Stimulated activated CD4-positive, alpha-beta T cell treated with anti-CD3 and anti-CD28 coated beads, Interleukin-4, amount 100 ng/mL, for 4 hours (primary cell): ENCODE results near the gene TEX50.
"Not testable (repeated sequence)": the region's sequence is repeated elsewhere in the genome, so short reads cannot be mapped to it uniquely, and the experiment has no call there.

ENCODE experiments used
- DNase-seq, 2 experiments: peaks; one replicate each; pipeline ENCODE4 v3.0.0-alpha.2; 2020

TEX50 gene

DNA sequence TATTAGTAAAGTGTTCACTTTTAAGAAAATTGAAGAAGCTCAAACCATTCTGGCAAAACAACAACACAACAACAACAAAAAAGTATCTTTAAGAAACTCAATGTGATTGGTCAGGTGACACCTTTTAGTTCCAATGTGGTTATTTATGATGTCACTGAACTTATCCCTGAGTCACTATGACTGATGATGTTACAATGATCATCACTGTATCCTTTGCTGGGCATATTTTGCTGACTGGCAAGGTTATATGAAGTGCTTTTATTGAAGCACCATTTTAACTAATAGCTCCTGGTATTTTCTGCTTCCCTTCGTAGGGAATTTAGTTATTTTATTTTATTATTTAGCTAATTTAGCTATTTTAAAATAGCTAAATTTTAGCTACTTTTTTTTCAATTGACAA, at the start of gene TEX50:
TEX50 (plus strand) TSS at position 223 of the 400 bp plus-strand sequence. CDS start 184 bp downstream, outside the sequence.
- no peak for DNase-seq

GRCh38 chr1:173590557-173590956, 44.6 kb upstream of the TEX50 start:
- no peak for DNase-seq

DNA sequence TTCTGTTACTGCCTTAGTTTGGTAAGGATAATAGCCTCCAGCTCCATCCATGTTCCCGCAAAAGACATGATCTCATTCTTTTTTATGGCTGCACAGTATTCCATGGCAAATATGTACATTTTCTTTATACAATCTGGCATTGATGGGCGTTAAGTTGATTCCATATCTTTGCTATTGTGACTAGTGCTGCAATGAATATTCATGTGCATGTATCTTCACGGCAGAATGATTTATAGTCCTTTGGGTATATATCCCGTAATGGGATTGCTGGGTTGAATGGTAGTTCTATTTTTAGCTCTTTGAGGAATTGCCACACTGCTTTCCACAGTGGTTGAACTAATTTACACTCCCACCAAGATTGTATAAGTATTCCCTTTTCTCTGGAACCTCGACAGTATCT, 44.0 kb upstream of the TEX50 start:
- DNase-seq, result not testable (repeated sequence)

DNA sequence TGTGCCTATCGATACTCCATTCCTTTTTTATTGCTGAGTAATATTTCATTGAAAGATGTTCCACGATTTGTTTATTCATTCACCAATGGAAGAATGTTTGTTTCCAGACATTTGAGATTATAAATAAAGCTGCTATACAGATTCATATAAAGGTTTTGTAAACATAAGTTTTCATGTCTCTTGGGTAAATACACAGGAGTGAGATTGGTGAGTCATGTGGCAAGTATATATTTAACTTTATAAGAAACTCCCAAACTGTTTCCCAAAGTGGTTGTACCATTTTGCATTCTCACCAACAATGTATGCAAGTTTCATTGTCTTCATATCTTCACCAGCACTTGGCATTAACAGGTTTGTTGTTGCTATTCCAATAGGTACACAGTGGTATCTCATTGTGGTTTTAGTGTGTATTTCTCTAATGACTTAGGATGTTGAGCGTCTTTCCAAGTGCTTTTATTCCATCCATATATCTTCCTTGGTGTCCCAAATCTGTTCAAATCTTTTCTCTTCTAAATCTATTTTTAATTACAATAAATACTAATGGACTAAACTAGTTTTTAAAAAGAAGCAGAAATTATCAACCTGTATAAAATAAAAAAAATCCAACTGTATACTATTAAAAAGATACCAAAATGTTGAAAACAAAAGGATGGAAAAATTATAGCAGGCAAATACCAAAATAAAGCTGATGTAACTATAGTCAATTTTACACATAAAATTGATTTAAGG, 38.9 kb upstream of the TEX50 start:
- DNase-seq, result no peak

- no peak for DNase-seq
These were observed 33.5 kb upstream of the TEX50 start for GRCh38 chr1:173601588-173601987.

DNA sequence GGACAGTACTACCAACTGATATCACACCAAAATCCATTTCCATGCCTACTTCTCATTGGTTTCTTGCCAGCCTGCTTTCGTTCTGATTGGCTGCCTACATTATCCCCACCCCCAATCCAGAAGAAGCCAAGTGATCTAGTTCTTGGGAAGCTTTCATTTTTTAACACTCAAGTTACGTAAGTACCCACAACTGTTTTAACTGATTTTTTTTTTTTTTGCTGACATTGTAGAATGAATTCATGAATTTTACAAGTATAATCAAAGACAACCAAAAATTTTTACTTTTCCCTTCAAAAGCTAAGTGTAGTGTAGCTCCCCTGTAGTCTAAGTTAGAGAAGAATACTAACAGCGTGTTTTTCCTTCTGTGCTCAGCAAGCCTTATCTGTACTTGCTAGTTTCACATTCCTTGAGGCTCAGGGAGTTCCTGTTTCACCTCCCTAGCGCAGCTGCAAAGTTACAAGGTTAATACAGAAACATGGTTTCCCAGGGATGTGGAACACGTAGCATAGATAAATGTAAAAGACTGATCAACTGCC, 32.0 kb upstream of the TEX50 start, which contains the start of gene SLC9C2:
SLC9C2 (minus strand) TSS at position 17 of the 536 bp plus-strand sequence. CDS start 1,296 bp downstream, outside the sequence.
- DNase-seq, result no peak

DNA sequence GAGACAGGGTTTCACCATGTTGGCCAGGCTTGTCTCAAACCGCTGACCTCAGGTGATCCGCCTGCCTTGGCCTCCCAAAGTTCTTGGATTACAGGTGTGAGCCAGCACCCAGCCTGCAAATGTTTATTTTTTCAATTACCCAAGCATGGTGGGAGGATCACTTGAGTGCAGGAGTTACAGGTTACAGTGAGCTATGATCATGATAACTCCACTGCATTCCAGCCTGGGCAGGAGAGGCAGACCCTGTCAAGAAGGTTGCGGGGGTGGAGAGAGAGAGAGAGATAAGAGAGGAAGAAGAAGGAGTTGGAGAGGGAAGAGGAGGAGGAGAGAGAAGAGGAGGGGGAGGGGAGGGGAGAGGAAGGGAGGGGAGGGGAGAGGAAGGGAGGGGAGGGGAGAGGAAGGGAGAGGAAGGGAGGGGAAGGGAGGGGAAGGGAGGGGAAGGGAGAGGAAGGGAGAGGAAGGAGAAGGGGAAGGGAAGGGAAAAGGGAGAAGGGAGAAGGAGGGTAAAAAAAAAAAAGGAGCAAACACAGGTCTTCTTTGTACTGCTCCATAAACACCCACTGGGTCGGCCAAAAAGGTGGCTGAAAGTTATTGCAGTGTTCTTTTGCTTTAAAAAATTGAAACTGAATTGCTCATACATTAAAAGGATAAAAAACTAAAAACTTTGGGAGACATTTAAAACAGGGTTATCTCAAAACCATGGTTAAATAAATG, 26.5 kb upstream of the TEX50 start:
- DNase-seq, result no peak

DNA sequence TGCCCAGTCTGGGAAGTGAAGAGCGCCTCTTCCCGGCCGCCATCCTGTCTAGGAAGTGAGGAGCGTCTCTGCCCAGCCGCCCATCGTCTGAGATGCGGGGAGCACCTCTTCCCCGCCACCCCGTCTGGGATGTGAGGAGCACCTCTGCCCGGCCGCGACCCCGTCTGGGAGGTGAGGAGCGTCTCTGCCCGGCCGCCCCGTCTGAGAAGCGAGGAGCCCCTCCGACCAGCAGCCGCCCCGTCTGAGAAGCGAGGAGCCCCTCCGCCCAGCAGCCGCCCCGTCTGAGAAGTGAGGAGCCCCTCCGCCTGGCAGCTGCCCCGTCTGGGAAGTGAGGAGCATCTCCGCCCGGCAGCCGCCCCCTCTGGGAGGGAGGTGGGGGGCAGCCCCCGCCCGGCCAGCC, 22.1 kb upstream of the TEX50 start:
- DNase-seq, result not testable (repeated sequence)

DNA sequence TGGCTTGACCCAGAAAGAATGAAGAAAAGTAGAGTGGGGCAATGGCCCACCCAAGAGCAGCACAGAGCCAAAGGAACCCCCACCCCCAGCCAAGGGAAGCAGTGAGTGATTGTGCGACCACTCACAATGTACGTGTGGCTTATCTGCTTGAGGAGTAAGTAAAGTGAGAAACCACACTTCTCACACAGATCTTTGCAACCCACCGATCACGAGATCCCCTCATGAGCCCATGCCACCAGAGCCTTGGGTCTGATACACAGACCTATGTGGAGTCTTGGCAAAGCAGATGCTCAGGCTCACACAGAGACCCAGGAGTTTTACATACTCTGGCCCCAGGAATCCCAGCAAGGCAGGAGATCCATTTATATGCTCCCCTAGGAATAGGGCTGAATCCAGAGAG, 18.3 kb upstream of the TEX50 start:
- DNase-seq, result no peak

DNA sequence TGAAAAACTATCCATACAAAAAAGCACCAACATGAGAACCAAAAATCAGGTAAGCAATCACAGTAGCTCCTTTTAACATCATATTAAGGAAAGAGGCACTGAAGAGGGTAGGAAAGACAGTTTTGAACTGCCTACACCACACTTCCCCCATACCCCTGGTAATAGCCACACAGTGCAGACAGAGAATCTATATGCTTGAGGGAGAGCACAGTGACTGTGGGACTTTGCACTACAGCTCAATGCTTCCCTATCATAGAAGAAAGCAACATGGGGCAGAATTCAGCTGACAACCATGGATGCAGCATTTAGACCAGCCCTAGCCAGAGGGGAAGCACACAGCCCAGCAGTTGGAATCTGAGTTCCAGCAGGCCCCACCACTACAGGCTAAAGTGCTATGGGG, 7.9 kb upstream of the TEX50 start:
- no peak for DNase-seq

GRCh38 chr1:173628888-173629287, 6.2 kb upstream of the TEX50 start:
- DNase-seq, result no peak

GRCh38 chr1:173637236-173638042, 2.3 kb downstream of the TEX50 start:
- not testable (repeated sequence) for DNase-seq

GRCh38 chr1:173638043-173639021, 3.2 kb downstream of the TEX50 start:
- DNase-seq, result no peak

GRCh38 chr1:173639102-173639501, 4.0 kb downstream of the TEX50 start:
- DNase-seq, result no peak

- not testable (repeated sequence) for DNase-seq
These were observed 7.5 kb downstream of the TEX50 start for GRCh38 chr1:173642450-173643139.

GRCh38 chr1:173646656-173647055, 11.5 kb downstream of the TEX50 start:
- DNase-seq, result no peak

GRCh38 chr1:173648880-173649605, 13.9 kb downstream of the TEX50 start:
- DNase-seq, result no peak

DNA sequence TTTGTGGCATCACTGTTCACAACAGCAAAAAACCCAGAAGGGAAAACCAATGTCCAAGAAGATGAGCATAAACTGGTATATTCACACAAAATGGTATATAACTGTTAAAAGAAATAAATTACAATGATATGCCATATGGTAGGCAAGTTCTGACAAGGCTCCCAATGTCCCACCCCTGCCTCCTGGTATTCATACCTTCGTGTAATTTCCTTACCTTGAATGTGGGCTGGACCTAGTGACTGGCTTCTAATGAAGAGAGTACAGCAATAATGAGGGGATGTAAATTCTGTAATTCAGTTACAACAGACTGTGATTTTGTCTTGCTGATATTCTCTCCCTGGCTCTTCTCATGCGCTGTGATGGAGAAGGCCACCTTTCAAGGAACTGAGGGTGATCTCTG, 25.2 kb downstream of the TEX50 start:
- no peak for DNase-seq

- no peak for DNase-seq
These were observed 26.1 kb downstream of the TEX50 start for GRCh38 chr1:173661271-173661670.

DNA sequence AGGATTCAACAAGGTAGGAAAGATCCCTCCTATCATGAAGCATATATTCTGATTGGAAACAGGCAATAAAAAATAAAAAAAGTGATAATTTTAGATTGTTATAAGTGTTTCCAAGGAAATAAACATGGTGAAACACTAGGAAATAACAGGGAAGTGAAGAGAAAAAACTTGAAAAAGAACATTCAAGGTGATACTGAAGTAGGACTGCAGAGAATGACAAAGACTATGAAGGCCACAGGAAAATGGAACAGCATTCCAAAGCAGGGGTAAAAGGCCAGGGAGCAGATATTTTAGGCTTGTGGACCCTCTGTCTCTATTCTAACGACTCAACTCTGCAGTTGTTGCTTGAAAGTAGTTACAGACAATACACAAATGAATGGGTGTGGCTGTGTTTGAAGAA, 26.6 kb downstream of the TEX50 start:
- no peak for DNase-seq

DNA sequence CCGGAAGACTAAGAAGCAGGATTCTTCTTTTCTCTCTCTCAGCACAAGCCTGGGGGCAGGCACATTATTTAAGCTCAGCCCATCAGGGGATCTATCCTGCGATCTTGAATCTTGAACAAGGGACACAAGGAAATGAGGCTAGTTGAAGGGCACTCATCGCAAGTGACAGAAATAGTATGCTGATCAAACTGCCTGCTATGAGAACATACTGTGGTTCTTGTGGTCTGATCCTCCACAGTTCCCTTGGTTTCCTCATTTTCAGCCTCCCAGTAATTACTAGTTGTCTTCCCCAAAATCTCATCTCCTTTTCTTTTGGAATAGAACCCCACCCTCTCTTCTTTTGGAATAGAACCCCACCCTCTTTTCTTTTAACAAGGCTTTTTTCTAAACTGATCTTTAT, 28.0 kb downstream of the TEX50 start:
- DNase-seq, result no peak
